ENCODE data around the gene SEMA4C.

DNA sequence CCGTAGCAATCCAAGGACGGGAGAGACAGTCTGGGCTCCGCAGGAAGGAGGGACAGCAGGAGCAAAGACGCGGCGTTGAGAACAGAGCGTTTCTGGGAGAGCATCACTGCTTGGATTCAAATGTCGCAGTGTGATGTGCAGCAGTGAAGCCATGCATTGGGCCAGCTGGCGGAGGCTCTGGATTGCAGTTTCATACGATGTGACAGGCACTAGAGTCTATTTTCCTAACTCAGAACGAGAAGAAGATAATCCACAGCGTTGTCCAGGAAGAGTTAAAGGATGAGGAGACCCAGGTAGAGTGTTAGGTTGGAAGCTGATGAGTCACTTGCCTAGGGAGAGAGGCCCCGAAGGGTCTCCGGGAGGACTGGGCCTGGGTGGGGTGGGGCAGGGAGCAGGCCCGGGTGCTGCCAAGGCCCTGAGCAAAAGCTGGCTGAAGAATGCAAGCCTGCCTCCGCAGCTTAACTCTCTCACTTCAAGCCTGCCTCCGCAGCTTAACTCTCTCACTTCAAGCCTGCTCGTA lies 17.7 kb upstream of the SEMA4C start:
- TF ChIP-seq, protein P1, sequence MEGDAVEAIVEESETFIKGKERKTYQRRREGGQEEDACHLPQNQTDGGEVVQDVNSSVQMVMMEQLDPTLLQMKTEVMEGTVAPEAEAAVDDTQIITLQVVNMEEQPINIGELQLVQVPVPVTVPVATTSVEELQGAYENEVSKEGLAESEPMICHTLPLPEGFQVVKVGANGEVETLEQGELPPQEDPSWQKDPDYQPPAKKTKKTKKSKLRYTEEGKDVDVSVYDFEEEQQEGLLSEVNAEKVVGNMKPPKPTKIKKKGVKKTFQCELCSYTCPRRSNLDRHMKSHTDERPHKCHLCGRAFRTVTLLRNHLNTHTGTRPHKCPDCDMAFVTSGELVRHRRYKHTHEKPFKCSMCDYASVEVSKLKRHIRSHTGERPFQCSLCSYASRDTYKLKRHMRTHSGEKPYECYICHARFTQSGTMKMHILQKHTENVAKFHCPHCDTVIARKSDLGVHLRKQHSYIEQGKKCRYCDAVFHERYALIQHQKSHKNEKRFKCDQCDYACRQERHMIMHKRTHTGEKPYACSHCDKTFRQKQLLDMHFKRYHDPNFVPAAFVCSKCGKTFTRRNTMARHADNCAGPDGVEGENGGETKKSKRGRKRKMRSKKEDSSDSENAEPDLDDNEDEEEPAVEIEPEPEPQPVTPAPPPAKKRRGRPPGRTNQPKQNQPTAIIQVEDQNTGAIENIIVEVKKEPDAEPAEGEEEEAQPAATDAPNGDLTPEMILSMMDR (IDR thresholded peaks at IDR 0.05; ENCODE audit: poor library complexity, severe bottlenecking), result no peak
- TF ChIP-seq, protein P2, sequence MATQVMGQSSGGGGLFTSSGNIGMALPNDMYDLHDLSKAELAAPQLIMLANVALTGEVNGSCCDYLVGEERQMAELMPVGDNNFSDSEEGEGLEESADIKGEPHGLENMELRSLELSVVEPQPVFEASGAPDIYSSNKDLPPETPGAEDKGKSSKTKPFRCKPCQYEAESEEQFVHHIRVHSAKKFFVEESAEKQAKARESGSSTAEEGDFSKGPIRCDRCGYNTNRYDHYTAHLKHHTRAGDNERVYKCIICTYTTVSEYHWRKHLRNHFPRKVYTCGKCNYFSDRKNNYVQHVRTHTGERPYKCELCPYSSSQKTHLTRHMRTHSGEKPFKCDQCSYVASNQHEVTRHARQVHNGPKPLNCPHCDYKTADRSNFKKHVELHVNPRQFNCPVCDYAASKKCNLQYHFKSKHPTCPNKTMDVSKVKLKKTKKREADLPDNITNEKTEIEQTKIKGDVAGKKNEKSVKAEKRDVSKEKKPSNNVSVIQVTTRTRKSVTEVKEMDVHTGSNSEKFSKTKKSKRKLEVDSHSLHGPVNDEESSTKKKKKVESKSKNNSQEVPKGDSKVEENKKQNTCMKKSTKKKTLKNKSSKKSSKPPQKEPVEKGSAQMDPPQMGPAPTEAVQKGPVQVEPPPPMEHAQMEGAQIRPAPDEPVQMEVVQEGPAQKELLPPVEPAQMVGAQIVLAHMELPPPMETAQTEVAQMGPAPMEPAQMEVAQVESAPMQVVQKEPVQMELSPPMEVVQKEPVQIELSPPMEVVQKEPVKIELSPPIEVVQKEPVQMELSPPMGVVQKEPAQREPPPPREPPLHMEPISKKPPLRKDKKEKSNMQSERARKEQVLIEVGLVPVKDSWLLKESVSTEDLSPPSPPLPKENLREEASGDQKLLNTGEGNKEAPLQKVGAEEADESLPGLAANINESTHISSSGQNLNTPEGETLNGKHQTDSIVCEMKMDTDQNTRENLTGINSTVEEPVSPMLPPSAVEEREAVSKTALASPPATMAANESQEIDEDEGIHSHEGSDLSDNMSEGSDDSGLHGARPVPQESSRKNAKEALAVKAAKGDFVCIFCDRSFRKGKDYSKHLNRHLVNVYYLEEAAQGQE (IDR thresholded peaks at IDR 0.05; ENCODE audit: borderline replicate concordance), result no peak
- TF ChIP-seq EZH2 (IDR thresholded peaks at IDR 0.05; ENCODE audit: borderline replicate concordance, insufficient read depth, low read length, poor library complexity, severe bottlenecking), result no peak
- TF ChIP-seq POLR2AphosphoS5 (IDR thresholded peaks at IDR 0.05), result no peak
- TF ChIP-seq EP300 (conservative IDR thresholded peaks at IDR 0.05; ENCODE audit: poor library complexity, severe bottlenecking), result no peak
- no peak for TF ChIP-seq TAF1 (IDR thresholded peaks at IDR 0.05; ENCODE audit: low read depth)
- TF ChIP-seq RAD21 (conservative IDR thresholded peaks at IDR 0.05), result no peak
- TF ChIP-seq MXI1 (conservative IDR thresholded peaks at IDR 0.05; ENCODE audit: poor library complexity, severe bottlenecking), result no peak

Measured in neural cell (in vitro differentiated cells).